ENCODE measurements around the gene SH3PXD2B.

GRCh38 chr5:172396220-172396619 is 58.1 kb downstream of the SH3PXD2B start:
- no peak for TF ChIP-seq CTCF (IDR thresholded peaks at IDR 0.05)
- TF ChIP-seq POLR2AphosphoS5 (IDR thresholded peaks at IDR 0.05; ENCODE audit: insufficient read depth in 1 of 2, low read depth in 1 of 2): no peak

All from vagina (tissue), 2 donors.